Erythroblast (primary cell): ENCODE results near the gene TPTE.
"Not testable (repeated sequence)": the region's sequence is repeated elsewhere in the genome, so short reads cannot be mapped to it uniquely, and the experiment has no call there.

Experiments
- DNase-seq, 2 experiments: peaks; one replicate each; lab custom pipeline; 2025; lab: John Stamatoyannopoulos, UW
- GATA1 ChIP-seq: IDR thresholded peaks from 2 replicates; pipeline ENCODE4 v1.6.1; 2011; ENCODE audit warnings: low read depth, mild to moderate bottlenecking, control low read depth, low read length, moderate library complexity
- POLR2A ChIP-seq: IDR thresholded peaks from 2 replicates; pipeline ENCODE4 v1.6.1; 2011; ENCODE audit warnings: mild to moderate bottlenecking, low read length

The TPTE gene

DNA sequence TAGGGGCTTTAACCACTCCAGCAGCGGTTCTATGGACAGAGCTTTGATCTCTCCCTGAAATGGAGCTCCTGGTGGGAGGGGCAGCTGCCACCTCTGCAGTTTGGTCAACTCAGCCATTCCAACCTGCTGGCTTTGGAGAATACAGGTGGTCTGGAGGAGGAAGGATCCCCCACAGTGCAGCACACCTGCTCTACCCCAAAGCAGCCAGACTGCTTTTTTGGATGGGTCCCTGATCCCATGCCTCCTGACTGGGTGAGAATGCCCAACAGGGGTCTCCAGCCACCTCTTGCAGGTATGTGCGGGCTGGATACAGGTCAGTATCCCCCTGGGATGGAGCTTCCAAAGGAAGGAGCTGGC is 53.9 kb downstream of the TPTE start:
- DNase-seq, result no peak
- TF ChIP-seq GATA1 (no peak), POLR2A (no peak)

DNA sequence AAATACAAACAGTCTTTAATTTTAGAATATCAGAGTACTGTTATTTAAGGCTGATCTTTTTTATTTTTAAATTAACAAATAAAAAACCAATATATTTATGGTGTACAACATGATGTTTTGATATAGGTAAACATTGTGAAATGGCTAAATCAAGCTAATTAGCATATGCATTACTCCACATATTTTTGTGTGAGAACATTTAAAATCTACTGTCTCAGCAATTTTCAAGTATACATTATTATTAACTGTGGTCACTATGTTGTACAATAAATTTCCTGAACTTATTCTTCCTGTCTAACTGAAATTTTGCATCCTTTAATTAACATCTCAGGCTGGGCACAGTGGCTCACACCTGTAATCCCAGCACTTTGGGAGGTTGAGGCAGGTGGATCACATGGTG is 57.5 kb downstream of the TPTE start:
- not testable (repeated sequence) for DNase-seq

DNA sequence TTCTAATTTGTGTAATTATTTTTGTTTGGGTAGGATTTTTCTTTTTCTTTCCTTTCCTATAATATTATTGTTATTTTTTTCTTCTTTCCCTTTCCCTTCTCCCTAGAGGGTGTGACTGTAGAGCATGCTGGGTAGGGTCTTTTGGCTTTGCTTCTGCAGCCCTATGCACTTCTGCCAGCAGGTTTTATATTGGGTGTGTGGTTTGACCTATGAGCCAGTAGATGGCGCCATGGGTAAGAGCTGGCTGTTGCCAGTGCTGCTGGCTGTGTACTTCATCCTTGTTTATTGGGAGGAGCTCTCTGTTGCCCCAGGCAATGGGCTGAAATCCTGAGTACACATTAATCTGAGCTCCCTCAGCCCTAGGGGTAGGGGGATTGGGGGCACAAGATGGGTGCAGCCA is 67.7 kb downstream of the TPTE start:
- DNase-seq, result not testable (repeated sequence)

DNA sequence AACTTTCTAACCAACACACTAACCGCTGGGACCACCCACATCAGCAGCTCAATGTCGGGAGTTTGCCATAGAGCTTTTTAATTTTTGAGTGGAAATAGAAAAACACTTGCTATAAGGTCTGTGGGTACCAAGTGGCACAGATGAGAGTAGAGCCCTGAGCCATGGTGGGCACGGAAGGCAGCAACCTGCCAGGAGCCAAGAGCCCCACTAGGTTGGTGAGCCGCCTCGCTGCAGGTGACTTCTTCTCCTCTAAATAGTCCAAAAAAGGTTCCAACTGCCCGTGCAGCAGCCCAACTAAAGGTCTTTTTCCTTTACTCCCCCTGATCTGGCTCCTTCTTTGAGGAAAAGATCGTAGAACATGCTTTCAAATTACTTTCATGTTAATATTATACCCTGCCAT is 85.7 kb downstream of the TPTE start:
- not testable (repeated sequence) for DNase-seq

DNA sequence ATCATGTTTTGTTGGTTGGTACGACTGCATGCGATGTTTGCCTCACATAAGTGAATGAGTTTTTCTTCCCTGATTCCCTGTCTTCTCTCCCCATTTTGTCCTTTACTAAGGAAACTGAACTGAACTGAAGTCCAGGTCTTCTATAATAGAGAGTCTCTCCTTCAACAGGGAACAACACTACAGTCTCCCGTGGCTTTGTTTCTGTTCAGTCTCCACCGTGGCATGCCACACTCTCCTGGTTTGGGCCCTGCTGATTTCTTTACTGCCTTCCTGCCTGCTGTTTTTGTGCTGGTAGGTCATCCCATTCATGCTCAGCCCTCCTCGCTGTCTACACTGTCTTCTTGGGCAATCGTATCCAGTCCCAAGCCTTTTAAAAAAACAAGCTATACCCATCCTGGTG is 92.9 kb downstream of the TPTE start:
- not testable (repeated sequence) for DNase-seq

DNA sequence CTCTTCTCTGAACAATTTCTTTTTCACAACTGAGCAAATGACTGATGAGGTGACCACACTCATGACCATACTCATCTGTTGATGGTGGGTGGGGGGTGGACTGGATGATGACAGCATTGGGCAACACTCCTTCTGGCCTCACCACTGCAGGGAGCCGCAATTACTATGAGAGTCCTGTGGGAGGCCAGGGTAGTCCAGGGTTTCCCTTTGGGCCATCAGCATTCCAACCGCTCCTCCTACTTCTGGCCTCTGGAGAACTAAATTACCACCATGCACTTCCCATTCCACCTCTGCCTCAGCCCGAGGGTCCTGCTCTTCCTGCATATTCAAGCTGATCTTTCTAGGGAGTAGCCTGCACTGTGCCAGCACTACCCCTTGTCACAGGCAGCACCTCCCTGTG is 94.7 kb downstream of the TPTE start:
- not testable (repeated sequence) for DNase-seq

DNA sequence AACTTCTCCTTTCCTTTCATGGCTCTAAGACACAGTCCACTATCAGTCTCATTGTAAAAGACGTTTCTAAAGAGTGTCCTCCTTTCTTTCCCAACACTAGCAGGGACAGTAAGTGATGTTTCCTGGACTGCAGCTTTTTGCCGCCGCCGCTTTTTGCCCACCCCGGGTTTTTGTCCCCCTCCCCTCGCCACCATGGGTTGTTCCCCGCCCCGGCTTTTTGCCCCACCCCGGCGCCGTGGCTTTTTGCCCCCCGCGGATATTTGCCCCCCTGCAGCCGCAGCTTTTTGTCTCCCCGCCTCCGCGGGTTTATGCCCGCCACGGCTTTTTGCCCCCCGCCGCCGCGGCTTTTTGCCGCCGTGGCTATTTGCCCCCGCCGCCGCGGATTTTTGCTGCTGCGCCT is 95.2 kb downstream of the TPTE start:
- DNase-seq, result no peak
- TF ChIP-seq GATA1, result no peak
- TF ChIP-seq POLR2A, result no peak

DNA sequence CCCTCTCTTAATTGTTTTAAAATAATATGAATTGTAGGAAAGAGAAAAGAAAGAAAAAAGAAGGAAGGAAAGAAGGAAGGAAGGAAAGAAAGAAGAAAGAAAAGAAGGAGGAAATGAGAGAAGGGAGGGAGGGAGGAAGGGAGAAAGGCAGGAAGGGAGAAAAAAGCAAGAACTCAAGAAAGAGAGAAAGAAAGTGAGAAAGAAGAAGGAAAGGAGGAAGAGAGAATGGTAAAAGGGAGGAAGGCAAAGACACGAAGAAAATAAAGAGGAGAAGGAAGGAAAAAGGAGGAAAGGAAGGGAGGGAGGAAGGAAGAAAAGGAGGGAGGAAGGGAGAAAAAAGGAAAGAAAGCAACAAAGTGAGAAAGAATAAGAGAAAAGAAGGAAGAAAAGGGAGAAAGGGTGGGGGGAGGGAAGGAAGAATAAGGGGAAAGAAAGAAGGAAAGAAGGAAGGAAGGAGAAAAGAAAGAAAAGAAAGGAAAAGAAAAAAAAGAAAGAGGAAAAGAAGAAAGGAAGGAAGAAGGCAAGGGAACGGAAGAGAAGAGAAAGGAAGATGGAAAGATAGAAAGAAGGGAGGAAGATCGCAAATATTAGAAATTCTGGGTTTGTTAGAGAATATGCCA is 95.9 kb downstream of the TPTE start:
- DNase-seq, result not testable (repeated sequence)

DNA sequence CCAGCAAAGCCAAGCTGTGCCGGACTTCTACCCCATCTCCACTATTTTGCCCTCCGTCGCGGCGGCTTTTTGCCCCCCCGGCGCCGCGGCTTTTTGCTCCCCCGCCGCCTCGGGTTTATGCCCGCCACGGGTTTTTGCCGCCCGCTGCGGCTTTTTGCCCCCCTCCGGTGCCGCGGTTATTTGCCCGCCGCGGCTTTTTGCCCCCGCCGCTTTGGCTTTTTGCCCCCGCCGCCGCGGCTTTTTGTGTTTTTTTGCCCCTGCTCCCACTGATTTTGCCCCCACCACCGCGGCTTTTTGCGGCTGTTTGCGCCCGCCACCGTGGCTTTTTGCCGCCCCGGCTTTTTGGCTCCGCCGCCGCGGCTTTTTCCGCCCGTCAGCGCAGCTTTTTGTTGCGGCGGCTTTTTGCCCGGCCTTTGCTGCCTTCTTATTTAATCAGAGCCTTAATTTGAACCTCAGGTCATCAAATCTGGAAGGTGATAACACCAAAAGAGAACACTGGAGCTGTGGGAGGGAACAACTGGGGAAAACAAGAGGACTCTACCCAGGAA is 106.0 kb downstream of the TPTE start:
- TF ChIP-seq POLR2A, result no peak
- DNase-seq, result no peak

DNA sequence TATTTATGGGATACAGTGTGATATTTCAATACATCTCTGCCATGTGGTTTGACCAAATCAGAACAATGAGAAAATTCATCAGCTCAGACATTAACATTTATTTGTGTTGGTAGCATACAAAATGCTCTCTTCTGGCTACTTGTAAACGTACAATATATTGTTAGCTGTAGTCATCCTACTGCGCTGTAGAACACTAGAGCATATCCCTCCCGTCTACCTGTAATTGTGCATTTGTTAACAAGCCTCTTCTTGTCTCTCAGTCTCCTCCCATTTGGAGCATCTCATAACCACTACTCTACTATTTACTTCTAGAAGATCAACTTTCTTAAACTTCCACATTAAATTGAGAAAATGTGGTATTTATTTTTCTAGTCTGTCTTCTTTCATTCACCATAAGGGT is 107.9 kb downstream of the TPTE start:
- DNase-seq, result not testable (repeated sequence)

DNA sequence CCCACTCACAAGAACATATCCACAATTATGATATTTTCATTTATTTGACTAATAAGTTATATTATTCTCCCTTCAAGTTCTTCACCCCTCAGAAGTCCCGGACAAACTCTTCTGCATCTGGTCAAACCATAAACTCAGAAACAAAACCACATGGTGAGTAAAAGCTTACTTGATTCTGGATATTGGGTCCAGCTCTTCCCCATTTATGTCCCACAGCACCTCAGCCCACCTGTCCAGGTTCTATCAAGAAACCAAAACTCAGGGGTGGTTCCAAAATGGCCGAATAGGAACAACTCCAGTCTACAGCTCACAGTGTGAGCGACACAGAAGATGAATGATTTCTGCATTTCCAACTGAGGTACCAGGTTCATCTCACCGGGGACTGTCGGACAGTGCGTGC is 109.4 kb downstream of the TPTE start:
- not testable (repeated sequence) for DNase-seq

DNA sequence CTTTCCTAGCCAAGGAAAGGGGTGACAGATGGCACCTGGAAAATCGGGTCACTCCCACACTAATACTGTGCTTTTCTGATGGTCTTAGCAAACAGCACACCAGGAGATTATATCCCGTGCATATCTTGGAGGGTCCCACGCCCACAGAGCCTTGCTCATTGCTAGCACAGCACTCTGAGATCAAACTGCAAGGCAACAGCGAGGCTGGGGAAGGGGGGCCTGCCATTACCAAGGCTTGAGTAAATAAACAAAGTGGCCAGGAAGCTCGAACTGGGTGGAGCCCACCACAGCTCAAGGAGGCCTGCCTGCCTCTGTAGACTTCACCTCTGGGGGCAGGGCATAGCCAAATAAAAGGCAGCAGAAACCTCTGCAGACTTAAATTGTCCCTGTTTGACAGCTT is 109.9 kb downstream of the TPTE start:
- DNase-seq, result not testable (repeated sequence)

DNA sequence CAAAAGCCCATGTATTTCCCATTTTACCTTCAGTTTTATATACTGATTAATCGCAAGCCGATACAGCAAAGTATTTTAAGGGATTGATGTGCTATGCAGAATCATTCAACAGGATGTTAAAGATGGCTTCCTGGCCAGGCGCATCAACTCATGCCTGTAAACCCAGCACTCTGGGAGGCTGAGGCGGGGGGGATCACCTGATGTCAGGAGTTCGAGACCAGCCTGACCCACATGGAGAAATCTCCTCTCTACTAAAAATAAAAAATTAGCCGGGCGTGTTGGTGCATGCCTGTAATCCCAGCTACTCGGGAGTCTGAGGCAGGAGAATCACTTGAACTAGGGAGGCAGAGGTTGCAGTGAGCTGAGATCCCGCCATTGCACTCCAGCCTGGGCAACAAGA is 116.8 kb downstream of the TPTE start:
- not testable (repeated sequence) for DNase-seq

DNA sequence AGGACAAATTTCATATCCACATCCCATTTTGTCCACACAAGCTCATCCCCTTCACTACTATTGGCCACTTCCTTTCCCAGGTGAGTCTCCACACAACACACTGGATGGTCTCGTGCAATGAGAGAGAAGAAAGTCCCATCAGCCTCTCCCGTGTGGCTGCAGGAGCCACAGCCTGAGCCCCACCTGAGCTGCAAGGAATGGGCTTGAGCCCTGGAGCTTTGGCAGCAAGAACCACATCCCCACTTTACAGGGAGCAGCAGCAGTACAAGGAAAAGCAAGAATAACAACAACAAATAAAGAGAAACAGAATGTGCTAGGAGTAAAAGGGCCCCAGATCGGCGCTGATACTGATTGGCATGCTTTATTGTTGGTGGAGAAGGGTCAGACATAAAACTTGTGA is 117.7 kb downstream of the TPTE start:
- no peak for TF ChIP-seq POLR2A
- no peak for TF ChIP-seq GATA1
- no peak for DNase-seq

DNA sequence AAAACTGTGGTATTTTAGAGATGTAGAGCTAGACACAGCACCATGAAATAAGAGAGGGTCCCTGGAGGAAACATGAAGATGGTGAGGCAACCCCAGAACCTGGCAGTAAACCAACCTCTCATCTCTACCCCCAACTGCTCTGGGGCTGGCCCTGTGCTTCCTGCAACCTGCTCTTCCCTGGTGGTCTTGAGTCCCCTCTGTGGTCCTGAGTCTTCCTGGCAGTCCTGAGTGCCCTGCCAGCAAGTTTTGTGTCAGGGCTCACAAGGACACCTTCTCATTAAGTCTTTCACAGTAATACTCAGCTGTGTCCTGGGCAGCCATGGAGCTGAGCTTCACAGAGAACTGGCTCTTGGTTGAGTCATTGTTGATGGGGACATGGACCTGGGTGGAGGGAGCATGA is 118.4 kb downstream of the TPTE start:
- not testable (repeated sequence) for DNase-seq

DNA sequence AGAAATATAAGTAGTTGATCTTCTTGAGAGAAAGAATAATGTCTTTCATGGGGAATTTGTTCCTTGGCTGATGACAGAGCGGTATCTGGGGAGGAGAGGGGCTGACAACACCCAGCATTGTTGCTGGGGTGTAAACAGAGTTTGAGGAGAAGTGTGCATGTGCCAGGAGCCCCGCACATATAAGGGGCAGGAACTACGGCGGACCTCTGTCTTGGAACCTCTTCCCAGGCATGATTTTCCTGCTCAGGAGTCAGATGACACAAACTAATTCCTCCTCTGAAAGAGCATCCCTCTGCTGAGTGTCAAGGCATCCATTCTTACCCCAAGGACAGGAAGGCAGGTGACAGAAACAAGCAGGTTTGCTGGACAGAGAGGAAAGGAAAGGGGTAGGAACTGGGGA is 119.1 kb downstream of the TPTE start:
- TF ChIP-seq GATA1, result no peak
- TF ChIP-seq POLR2A, result no peak
- DNase-seq, result no peak

DNA sequence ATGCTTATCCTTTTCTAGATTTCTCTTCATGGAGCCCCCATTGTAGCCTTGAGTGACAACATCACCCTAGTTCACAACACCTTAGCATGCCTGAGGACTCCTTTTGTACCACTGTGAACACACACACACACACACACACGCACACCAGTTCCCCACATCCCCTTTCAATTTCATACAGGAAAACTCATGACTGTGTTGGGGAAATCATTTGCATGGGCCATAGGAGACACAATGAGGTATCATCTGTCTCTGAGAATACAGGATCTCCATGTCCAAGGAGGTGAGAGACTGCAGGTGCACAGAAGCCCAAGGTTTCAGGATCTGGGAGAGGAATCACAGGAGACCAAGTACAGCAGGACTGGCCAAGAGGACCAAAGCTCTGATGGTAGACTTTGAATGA is 119.7 kb downstream of the TPTE start:
- DNase-seq, result no peak
- TF ChIP-seq POLR2A (no peak), GATA1 (no peak)

DNA sequence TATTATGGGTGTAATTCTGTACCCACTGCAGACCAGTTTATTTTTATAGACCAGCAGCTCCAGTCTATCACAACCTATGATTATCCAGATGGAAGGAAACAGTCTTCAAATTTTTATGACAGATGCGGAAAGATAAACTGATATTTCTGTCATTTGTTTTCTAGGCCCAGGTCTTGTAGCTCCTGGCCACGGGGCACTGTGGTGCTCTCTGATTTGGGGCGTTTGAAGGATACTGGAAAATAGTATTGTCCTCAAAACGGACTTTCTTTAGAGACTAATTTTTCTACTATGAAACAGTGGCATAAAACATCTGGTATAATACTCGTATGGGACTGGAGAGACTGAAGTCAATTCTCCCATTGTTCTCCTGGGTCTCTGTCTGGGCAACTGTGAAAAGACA is 124.3 kb downstream of the TPTE start:
- DNase-seq, result not testable (repeated sequence)

DNA sequence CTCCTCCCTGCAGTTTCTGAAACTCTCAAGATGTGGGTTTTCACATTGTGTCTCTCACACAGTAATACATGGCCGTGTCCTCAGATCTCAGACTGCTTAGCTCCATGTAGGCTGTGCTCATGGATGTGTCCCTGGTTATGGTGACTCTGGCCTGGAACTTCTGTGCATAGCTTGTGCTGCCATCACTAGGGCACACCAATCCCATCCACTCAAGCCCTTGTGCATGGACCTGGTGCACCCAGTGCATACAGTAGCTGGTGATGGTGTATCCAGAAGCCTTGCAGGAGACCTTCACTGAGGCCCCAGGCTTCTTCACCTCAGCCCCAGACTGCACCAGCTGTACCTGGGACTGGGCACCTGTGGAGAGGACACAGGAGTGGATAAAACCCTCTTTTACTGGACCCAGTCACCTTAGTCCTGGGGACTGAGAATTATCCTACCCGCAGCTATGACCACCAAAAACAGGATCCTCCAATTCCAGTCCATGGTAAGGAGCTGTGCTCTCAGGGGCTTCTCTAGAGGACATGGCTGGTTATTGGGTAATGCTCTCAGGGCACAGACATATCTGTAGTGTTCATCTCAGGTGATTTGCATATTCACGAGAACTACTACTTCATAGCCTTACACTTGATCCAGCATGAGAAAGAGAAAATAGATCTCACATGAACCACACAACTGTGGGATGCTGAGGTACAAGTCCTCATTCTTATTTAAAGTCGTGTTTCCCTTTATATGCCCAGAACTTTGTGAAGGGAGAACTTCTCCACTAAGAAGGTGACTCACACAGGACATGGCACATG is 128.2 kb downstream of the TPTE start:
- not testable (repeated sequence) for DNase-seq

DNA sequence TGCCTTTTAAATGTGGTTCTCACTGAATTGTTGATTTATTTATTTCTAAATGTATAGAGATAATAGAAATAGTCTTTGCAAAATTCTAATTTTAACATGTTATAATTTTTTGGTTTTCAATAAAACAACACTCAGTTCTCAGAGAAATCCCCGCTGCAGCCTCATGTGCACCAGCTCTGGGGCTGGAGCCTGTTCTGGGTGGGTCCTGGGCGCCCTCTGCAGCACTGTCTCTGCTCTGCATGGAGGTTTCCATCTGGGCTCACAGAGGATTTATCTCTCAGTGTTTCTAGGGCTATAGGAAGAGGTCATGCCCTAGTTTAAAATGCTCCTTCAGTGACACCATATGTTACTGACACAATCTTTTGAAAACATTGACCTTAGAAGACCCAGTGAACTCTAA is 128.9 kb downstream of the TPTE start:
- not testable (repeated sequence) for DNase-seq
